Measurements from ENCODE around the gene DDX49.
"Not testable (repeated sequence)": the region's sequence is repeated elsewhere in the genome, so short reads cannot be mapped to it uniquely, and the experiment has no call there.

DDX49 gene

DNA sequence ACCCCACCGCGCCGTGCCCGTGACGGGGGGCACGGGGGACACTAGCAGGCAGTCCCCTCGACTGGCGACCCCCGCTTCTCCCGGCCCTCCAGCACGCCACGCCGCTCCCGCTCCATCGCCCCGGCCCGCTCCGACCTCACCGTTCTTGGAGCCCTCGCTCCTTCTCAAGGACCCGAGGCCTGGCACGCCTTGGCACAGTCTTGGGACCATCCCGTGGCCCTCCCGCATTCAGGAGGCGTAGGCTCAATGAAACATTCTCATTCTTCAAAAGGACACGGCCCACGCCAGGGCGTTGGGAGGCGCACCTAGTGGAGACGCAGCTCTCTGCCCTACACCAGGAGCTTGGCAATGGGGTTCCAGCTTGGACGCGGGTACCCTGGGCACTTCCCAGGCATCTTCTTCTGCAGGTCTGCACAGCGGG is 23.1 kb upstream of the DDX49 start:
- FAIRE-seq = no peak

DNA sequence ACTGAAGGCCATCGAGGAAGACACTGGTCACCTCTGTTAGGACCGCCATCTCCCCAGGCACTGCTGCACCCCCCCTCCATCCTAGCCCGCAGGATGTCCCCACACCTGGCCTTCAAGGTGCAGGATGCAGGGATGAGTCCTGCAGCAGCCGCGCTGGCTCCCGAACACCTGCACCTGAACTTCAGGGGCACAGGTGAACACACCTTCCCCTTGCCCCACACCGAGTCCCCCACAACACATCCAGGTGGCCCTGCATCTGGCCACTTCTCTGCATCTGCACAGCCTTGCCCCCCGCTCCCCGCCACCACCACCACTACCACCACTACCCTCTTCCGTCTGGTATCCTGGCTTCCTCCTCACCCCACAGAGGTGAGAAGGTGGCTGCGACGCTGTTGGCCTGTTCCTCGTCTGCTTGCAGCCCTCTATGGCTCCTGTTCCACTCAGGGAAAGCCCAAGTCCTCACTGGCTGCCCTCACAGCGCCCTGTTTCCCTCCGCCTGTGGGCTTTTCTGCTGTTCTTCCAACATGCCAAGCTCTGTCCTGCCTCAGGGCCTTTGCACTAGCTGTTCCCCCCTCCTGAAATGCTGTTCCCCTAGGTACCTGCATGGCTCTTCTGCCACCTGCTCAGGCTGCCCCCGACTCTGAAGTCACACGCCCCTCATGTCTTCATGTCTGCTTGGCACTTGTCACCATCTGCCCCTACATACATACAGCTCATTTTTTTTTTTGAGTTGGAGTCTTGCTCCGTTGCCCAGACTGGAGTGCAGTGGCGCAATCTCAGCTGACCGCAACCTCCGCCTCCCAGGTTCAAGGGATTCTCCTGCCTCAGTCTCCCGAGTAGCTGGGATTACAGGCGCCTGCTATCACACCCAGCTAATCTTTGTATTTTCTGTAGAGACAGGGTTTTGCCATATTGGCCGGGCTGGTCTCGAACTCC is 22.2 kb upstream of the DDX49 start:
- FAIRE-seq = no peak

DNA sequence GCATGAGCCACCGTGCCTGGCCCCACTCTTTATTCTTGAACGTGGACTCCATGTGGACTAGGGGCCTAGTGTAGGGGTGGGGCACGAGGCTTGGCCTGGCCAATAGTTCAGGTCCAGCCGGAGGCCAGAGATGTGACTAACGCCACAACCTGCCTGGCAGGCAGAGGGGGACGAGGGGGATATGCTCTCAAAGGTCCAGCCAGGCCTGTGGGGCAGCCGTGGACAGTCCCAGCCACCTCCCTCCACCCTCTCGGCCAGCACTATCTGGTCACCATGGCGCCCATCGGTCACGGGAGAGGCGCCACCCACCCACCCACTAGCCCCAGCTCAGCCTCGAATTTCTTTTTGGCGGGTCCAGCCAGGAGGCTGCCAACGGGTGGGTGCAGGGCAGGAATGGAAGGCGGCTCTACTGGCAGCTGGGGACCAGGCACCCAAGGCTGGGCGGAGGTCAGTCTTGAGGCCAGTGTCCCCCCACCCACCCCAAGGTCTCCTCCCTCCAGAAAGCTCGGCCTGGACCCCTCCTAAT is 21.4 kb upstream of the DDX49 start:
- no peak for FAIRE-seq

DNA sequence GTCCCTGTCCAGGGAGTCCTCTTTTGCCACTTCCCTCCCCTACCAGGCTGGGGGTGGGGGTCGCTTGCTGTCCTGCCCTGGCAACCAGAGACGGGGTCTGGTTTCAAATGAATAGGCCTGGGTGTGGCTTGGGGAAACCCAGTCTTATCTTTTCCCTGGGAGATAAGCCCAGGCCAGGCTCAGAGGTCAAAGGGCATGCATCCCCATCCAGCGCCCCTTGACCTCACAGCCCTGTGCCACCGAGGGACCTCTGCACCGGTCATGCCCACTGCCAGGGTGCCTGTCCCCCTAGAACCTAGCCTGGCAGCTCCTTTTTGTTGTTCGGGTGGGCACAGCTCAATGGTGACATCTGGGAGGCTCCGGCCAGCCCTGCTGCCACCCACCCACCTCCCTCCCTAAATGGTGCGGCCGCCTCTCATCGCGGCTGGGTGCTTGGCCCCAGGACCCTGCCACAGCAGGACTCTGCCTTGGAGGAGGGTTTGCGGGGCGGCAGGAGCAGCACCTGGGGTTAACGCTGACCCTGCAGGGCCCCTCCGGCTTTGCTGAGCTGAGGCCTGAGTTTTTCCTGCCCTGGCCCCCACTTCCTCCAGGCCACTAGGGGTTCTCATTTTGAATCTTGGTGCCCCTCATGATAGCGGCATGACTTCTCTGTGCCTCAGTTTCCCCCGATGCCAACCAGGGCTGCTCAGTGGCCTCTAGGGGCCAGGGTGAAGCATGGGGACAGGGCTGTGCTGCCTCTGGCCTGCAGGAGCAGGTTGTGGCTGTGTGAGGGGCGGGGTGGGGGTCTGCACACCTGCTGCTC is 20.7 kb upstream of the DDX49 start:
- FAIRE-seq = no peak

GRCh38 chr19:18899624-18900560 is 19.6 kb upstream of the DDX49 start:
- FAIRE-seq = no peak

- FAIRE-seq = no peak
These were observed 18.6 kb upstream of the DDX49 start for GRCh38 chr19:18900700-18901481.

GRCh38 chr19:18901491-18901890 is 18.0 kb upstream of the DDX49 start:
- FAIRE-seq = no peak

DNA sequence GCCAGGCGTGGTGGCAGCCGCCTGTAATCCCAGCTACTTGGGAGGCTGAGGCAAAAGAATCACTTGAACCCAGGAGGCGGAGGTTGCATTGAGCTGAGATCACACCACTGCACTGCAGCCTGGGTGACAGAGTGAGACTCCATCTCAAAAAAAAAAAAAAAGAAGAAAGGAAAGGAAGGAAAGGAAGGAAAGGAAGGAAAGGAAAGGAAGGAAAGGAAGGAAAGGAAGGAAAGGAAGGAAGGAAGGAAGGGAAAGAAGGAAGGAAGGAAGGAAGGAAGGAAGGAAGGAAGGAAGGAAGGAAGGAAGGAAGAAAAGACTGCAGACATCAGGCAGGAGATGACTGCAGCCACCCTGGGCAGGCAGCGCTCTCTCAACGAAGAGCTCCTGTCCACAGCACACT is 17.0 kb upstream of the DDX49 start:
- FAIRE-seq = not testable (repeated sequence)

DNA sequence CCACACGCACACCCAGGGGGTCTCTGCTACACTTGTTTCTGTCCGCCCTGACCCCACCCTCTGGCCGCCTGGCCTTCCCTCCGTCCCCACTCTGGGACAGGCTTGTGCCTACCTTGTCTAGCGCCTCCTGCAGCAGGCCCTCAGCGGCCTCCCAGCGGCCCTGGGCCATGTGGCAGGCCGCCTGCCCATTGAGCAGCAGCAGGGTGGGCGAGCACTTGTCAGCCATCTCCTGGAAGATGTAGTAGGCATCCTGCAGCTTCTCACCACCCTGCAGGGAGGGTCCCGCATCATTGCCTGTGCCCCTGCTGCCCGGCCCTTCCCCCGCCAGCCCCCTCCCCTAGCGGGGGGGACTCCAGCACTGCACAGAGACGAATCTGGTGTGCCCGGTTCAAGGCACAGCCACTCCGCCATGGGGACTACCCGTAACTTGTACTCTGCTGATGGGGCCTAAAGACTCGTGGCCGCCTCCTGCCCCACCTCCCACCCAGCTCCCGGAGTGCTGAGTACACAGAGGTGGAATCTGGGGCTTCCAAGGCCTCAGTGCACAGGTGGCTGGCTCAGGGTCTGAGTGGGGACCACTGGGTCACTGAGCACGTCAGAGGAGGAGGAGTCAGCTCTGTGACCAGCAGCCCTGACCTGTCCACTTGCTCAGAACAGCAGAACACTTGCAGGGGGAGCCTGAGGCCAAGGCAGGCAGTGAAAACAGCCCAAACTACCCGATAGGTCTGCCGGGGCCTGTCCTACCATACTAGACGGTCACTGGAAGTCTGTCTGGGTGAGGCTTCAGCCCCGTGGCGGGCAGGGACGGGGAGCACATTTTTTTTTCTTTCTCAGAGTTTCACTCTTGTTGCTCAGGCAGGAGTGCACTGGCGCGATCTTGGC is 16.1 kb upstream of the DDX49 start:
- FAIRE-seq = no peak

- no peak for FAIRE-seq
These were observed 15.0 kb upstream of the DDX49 start for GRCh38 chr19:18904334-18905057.

DNA sequence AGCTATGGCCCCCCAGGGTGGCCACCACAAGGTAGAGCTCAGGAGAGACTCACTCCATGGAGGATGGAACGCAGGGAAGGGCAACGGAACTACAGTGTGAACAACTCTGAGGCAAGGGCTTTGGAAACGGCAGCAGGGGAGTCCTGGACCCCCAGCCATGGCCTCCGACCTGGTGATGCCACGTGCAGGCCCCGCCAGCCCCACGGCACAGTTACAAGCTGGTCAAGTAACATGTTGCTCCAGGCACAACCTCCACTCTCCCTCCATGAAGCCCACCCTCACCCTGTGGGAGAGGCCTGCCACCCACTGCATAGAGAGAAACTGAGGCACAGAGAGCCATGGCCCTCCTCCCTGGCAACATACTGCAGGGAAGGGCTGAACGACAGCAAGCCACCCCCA is 14.5 kb upstream of the DDX49 start:
- no peak for FAIRE-seq

DNA sequence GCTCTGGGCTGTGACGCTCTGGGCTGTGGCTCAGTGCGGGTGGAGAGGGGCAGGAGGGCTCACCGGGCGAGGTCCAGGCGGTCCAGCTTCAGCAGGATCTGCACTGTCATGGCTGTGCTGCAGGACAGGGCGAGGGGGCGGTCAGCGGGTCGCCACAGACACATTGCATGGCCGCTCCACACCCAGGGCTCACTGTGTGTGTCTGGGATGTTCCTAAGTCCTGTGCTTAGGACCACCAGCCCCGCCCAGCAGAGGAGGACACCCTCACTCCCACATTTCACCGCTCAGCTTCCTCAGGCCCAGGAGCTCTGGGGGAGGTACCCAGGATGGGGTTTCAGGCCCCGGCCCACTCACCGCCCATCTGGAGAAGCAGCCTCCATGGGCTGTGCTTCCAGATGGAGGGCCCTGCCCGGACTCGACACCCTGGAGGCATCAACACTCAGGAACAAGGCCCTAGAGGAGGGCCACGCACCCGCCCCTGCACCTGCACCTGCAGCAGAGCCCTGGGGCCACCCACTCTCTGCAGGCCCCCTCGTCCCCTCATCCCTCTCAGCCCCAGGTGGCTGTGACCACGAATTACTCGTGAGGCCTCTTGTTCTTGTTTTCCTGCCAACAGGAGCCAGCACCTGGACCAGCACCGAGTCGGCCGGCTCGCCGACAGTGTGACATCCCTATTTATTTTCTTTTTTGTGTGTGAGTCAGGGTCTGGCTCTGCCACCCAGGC is 13.8 kb upstream of the DDX49 start:
- no peak for FAIRE-seq

GRCh38 chr19:18906605-18907519 is 12.7 kb upstream of the DDX49 start:
- FAIRE-seq = no peak

GRCh38 chr19:18908917-18909619 is 10.4 kb upstream of the DDX49 start:
- FAIRE-seq = no peak

DNA sequence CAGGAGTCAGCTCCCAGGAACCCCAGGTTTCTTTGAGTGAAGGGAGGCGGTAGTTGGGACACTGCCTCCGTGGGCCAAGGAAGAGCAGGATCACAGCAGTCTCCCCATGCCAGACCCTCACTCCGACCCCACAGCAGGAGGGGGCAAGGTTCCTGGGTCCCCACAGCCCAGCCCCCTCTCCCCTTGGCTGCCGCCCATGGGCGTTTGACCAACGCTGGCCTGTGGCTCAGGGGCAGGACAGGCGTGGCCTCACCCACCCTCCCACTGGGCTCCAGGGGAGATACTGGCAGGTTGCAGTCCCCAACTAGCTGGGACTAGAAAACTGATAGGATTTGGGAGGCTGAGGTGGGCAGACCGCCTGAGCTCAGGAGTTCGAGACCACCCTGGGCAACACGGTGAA is 9.5 kb upstream of the DDX49 start:
- FAIRE-seq = no peak

DNA sequence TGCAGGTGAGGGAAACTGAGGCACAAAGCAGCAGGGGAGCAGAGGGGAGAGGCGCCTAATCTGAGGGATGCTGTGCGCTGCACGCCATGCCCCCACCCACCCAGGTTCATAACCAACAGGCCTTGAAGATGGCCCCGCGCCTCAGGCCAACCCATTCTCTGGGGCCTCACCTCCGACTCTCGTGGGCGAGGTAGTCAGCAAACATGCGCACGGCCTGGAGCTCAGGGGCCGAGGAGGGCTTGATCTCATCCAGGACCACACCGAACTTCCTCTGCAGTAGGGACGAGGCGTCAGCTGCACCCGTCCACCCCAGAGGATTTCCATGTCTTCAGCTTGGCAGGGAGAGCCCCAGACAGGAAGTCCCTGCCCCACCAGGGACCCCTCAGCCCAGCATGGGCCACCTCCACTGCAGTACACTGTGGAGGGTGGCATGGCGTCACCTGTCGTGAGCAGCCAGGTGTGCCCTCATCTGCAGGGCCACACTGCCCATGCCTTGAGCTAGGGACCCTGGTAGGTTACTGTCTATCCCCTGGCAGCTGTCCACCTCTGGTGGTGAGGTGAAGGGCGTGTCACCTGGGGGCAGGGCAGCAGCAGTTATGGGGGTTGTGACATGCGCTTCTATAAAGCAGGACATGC is 8.6 kb upstream of the DDX49 start:
- FAIRE-seq = no peak

GRCh38 chr19:18912933-18913332 is 6.6 kb upstream of the DDX49 start:
- no peak for FAIRE-seq
